Fibroblast of the conjunctiva (primary cell): ENCODE results near the gene VMO1.

Experiments
- DNase-seq: peaks from one replicate; pipeline ENCODE4 v3.0.0-alpha.2; 2010; ENCODE audit warnings: low read depth

VMO1 gene

GRCh38 chr17:4753392-4753791 is 32.8 kb downstream of the VMO1 start:
- DNase-seq, result no peak

GRCh38 chr17:4751932-4752331 is 34.2 kb downstream of the VMO1 start:
- DNase-seq, result no peak

- DNase-seq, result no peak
Measured at GRCh38 chr17:4750606-4751005, 35.6 kb downstream of the VMO1 start.

GRCh38 chr17:4748686-4749085 is 37.5 kb downstream of the VMO1 start:
- DNase-seq, result no peak

GRCh38 chr17:4747847-4748246 is 38.3 kb downstream of the VMO1 start:
- DNase-seq, result no peak

GRCh38 chr17:4744999-4745969 is 40.9 kb downstream of the VMO1 start:
- DNase-seq, result no peak

- no peak for DNase-seq
Measured at GRCh38 chr17:4743898-4744297, 42.3 kb downstream of the VMO1 start.

GRCh38 chr17:4743216-4743615 is 42.9 kb downstream of the VMO1 start:
- no peak for DNase-seq

GRCh38 chr17:4742629-4743028 is 43.5 kb downstream of the VMO1 start:
- DNase-seq, result no peak

- DNase-seq, result no peak
Measured at GRCh38 chr17:4742133-4742532, 44.0 kb downstream of the VMO1 start.

GRCh38 chr17:4741544-4741943 is 44.6 kb downstream of the VMO1 start:
- no peak for DNase-seq

GRCh38 chr17:4740584-4740983 is 45.6 kb downstream of the VMO1 start:
- DNase-seq, result no peak

GRCh38 chr17:4740025-4740351 is 46.2 kb downstream of the VMO1 start:
- no peak for DNase-seq

- no peak for DNase-seq
Measured at GRCh38 chr17:4739122-4740024, 46.8 kb downstream of the VMO1 start, which contains the start of the genes CXCL16 and ZMYND15. TSS of gene CXCL16 (minus strand) at chr17:4739928. CDS start at chr17:4739339, 589 bp downstream. TSS of gene ZMYND15 (plus strand) at chr17:4739833. CDS start at chr17:4740549, 716 bp downstream.

GRCh38 chr17:4738136-4739121 is 47.7 kb downstream of the VMO1 start:
- no peak for DNase-seq

GRCh38 chr17:4735876-4736651 is 50.1 kb downstream of the VMO1 start:
- DNase-seq, result peak; percentile 24
